Right lung (tissue), 5 donors: ENCODE results near the gene GNPNAT1. TPM values are rescaled to one million over a fixed set of nuclear protein-coding genes. Genes with fewer than 3 reads are reported as not detected.
"Not testable (repeated sequence)": the region's sequence is repeated elsewhere in the genome, so short reads cannot be mapped to it uniquely, and the experiment has no call there.

Experiments used
- DNase-seq, 2 donors: peaks; one replicate each; pipeline ENCODE4 v3.0.0-alpha.2; 2013
- polyA plus RNA-seq, 5 donors: library from polyadenylated mRNA; unstranded; fragments of 120-200 nt; gene quantifications; one replicate each; pipeline versions ENCODE4 v1.2.1 to v1.2.3, GENCODE V29; 2013; ENCODE audit warnings: inconsistent platforms in 1 of 5, low replicate concordance in 1 of 5; ENCODE audit not compliant: insufficient read length in 5 of 5, insufficient read depth in 1 of 5

The GNPNAT1 gene
- polyA plus RNA-seq, 5 donors, result 19.2 to 26.8 (median 22.5) TPM

DNA sequence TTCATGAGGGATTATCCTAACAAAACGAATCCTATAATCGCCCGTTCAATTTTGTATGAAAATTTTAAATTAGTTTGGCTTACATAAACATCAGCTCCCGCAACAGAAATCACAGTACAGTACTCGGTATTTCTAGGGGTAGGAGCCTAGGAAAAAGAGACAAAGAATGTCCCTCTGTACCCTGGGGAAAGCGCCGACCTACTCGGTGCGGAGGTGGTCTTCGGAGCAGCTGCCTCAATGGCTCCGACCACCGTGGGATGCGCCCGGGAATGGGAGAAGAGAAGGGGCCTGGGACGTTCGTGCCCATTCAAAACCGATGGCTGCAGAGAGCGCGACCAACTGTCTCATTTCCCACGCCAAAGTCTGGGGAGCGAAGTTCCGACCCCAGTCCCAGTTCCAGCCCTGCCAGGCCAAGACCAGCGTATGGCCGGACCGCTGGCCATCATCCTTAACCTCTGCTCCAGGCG is 618 bp downstream of the GNPNAT1 start:
- no peak for DNase-seq

DNA sequence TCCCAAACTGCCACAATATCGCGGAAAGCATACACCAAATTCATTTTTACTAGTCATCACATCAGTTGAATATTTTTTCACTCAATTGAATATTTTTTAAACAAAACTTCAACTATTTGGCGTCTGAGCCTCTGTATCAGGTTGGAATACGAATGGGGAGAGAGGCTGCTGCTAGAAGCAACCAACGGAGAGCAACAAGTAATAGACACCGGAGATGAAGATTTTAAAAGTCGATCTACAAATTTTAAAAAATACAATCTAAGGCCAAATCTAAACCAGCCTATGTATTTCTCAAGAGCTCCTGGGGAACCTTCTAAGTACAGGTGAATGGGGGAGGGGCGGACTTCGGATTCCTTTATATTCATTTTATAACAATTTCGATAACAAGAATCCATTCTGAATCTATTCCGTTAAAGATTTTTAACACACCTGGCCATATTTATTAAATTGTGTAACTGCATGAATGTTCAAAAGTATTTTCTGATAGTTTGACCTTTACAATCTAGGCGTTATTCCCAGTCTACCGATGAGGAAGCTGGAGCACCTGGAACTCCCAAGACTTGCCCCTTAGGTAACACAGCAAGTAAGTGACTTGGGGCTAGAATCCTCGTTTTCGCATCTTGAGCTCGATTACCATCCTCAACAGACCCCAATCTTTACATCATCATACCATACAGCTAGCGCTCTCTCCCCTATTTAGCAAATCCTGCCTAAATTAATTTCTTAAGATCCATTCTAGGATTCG is 1.2 kb downstream of the GNPNAT1 start:
- no peak for DNase-seq

DNA sequence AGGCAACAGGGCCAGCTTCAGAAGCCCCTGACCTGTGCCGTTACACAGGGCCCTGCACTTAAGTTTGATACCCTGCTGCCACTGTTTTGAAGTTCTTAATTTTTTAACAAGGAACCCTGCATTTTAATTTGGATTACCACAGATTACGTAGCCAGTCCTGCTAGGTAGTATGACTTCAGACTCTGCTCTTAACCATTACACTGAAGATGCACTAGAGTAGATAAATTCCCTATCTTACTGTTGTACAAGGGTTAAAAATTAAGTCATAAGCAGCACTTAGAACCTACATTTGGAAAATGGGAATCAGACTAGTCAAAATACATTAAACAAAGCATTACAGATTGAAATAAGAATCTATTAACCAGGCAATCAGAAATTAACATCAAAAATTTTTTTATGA is 2.3 kb downstream of the GNPNAT1 start:
- no peak for DNase-seq

DNA sequence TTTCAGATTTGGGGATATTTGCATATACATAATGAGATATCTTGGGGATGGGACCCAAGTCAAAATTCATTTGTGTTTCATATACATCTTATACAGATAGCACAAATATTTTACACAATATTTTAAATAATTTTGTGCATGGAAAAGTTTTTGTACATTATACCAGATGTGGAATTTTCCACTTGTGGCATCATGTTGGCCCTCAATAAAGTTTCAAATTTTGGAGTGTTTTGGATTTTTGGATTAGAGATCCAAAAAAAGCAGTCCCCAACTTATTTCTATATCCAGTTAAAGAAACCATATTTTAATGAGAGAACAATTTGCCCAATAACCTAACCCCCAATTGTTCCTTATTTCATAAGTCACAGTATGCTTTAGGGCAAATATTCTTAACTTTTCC is 4.5 kb downstream of the GNPNAT1 start:
- DNase-seq, result no peak

DNA sequence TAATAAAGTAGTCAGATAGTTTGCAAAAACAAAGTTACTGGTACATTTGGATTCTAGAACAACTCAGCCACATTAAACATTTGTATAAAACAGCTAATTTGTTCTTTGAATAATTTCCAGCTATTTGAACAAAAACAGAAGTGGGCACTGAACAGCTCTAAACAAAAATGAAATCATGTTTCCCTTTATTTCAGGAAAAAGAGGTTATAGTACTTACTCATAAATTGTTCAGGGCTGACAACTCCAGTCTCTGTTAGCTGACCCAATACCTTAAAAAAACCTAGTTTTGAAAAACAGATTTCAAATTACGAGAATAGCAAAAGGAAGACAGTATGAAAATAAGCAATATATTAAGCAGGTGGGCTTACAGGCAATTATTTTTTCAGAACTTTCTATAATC is 8.2 kb downstream of the GNPNAT1 start:
- DNase-seq, result no peak

DNA sequence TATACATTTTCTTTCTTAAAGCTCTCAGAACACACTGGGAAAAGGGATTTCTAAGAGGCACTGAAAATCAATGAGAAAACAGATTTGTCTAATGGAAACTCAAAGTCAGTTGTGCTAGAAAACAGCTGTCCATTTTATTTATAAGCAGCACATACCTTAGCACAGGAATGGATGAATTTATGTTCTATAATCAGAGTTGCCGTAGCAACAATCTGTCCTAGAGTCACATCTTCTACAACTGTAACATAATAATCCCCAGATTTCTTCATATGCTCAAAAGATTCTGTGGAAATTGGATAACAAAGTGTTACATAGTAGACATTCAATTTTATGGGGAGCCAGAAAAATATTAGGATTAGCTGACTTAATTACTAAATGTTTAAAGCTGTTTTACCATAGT is 9.8 kb downstream of the GNPNAT1 start:
- DNase-seq, result no peak

DNA sequence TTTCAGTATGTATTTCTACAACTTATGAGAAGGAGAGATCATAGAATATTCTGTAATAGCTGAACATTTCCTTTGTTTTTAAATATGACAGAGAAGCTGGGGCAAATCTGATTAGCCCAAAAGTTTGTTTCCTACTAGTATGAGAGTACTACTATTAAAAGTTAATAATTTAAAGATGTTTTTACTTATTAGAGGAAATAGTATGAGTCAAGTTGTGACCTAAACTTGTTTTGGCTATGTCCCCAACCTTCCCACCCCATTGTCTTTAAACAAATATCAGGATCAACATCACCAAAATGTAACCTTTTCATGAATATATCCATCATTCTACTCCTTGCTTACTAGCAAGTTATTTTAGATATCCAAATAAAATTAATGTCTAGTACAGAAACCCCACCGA is 10.5 kb downstream of the GNPNAT1 start:
- no peak for DNase-seq

DNA sequence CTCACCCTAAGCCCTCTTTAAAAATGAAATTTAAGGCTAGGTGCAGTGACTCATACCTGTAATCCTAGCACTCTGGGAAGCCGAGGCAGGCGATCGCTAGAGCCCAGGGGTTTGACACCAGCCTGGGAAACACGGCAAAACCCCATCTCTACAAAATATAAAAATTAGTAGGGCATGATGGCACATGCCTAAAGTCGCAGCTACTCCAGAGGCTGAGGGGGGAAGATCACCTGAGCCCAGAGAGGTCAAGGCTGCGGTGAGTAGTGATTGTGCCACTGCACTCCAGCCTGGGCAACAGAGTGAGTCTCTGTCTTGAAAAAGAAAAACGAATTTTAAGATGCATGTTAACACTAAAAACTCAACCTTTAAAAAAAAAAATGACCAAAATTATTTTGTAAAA is 12.7 kb downstream of the GNPNAT1 start:
- no peak for DNase-seq

DNA sequence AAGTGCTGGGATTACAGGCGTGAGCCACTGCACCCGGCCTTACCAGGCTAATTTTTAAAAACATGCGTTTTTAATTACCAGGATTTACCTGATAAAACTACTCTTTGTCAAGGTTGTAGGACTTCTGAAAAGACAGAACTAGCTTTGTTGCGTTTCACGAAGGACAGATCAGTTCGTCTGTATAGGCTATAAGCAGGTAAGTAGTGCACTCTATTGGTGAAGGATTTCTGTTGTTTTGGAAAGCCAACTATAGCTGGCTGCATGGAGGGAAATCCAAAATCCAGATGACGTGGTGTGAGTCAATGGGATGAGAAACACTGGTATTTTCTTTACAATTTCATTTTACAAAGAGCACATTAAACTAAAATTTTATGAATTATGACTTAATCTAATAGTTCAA is 14.6 kb downstream of the GNPNAT1 start:
- no peak for DNase-seq

DNA sequence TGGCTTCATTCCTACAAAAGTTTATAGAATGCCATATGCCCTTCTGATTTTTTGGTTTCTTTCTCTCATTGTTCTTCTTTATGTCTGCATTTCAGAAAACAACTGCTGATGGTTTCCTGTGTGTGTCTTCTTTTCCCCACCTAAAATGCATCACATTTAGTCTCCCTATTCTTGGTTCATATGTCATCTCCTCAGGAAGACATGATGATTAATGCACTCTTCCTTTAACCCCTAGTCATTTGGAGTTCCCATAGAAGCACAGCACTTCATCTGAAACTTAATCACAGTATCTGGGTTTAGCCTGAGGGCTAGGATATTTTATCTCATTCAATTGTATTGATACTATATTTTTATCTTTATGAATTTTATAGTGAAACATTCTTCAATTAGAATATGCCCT is 21.5 kb downstream of the GNPNAT1 start:
- no peak for DNase-seq

DNA sequence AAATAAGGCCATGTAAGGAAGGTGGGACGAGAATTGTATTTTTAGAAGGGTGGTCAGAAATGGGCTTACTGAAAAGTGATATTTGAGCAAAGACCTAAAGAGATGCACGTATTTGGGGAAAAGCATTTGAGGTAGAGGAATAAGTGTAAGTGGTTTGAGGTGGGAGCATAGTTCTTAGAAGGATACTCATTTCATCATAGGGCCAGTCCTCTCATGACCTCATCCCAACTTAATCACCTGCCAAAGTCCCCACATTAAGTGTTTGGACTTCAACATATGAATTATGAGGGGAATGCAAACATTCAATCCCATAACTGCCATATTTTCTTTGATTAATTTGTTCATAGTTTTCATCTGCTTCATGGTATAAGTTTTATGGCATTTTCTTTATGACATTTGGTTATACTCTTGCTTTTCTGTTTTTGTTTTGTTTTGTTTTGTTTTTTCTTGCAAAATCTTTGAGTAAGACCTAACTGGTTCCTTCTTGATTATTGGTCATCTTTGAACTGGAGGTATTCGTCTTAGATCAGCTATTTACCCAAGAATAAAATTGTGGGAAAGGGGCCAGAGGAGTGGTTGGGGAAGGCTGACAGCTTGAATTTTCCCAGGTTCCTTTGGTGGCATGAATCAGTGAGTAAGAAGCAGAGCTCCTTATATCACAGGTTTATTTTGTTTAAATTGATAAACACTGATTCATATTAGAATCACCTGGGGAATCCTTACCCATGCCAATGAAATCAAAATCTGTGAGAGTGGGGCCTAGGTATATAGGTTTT is 24.2 kb downstream of the GNPNAT1 start:
- no peak for DNase-seq

DNA sequence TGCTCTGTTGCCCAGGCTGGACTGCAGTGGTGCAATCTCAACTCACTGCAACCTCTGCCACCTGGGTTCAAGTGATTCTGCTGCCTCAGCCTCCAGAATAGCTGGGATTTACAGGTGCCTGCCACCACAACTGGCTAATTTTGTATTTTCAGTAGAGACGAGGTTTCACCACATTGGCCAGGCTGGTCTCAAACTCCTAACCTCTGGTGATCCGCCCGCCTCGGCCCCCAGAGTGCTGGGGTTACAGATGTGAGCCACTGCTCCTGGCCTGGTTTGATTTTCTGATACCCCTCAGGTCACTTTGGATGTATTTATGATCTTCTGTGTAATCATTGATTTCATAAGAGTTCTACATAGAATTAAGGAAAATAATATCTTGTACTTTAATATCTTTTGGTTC is 28.5 kb downstream of the GNPNAT1 start:
- not testable (repeated sequence) for DNase-seq

DNA sequence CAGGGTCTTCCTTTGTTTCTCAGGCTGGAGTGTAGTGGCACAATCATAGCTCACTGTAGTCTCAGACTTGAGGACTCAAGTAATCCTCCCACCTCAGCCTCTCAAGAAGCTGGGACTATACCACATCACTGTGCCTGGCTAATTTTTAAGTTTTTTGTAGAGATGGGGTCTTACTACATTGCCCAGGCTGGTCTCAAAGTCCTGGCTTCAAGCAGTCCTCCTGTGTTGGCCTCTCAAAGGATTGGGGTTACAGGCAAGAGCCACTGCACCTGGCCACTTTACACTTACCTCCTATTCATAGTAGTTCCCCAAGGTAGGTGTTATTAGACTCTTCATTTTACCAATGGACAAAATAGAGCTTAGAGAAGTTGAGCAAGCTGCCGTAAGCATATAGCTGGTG is 32.3 kb downstream of the GNPNAT1 start:
- no peak for DNase-seq

DNA sequence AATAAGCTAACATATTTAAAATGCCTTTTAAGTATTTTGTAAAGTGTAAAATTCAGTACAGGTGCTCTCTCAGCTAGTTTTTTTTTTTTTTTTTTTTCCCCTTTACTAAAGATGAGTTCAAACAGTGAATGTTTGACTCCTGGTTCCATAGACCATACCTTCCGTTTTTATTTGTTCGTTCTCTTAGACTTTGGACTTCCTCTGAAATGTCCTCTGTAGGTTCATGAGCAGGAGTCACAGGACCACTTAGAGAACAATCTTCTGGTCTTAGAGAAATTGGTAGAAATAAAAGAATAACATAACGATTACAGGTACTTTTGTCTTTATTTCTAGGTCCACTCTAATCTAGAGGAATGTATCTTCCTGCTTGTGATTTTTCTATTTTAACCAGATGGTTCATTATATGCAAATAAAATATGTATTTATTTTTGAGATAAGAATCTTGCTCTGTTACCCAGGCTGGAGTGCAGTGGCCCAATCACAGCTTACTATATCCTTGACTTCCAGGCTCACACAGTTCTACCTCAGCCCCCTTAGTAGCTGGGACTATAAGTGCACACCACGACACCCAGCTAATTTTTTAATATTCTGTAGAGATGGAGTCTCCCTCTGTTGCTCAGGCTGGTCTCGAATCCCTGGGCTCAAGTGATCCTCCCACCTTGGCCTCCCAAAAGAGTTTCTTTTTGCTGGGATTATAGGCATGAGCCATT is 35.6 kb downstream of the GNPNAT1 start:
- no peak for DNase-seq

DNA sequence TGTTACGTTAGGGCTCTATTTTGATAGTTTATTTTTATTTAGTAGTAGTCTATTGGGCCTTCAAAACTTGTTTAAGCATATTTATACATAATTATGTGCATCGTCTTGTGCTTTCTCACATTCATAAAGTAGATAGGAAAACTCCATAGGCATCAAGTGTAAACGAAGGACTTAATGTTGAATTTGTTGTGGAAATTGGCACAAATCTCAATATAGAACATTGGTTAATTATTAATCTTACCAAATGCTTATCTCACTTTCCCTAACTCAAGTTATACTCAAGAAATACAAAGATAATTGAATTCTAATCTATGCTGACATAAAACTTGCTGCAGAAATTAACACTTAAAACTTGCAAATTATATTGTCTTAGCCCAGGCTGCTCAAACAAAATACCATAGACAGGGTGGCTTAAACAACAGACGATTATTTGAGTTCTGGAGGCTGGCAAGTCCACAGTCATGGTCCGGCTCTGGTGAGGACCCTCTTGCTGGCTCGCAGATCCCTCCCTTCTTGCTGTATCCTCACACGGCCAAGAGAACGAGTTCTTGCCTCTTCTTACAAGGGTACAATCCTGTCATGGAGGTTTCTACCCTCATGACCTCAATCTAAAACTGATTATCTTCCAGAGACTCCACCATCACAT is 42.6 kb downstream of the GNPNAT1 start:
- no peak for DNase-seq

DNA sequence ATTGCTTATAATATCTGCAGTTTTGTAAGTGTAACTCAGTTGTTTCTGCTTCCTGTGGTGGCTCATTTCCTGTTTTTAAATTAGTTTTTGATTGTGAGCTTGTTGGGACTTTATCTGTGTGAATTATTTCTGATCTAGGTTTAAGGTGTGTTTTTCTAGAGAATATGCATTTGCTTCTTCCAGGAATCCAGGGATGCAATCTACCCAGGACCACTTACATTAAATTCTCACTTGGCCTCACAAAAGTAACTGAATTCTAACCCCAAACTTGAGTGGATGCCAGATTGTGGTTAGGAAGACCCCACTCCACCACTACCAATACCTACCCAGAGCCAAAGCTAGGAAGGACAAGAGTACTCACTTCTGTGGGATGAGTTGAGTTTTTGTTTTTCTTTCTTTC is 49.5 kb downstream of the GNPNAT1 start:
- no peak for DNase-seq

DNA sequence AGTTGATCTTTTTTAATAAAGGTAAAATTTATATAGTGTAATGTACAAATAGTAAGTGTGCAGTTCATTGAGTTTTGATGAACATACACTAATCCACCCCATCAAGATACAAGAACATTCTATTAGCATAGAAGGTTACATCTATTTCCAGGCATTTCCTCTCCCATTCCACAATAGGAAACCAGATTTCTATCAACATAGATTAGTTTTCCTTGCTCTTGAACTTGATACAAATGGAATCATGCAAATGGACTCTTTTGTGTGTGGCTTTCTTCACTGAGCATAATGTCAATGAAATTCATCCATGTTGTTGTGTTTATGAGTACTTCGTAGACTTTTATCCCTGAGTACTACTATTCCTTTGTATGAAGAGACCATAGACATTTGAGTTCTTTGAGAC is 50.7 kb downstream of the GNPNAT1 start:
- no peak for DNase-seq

DNA sequence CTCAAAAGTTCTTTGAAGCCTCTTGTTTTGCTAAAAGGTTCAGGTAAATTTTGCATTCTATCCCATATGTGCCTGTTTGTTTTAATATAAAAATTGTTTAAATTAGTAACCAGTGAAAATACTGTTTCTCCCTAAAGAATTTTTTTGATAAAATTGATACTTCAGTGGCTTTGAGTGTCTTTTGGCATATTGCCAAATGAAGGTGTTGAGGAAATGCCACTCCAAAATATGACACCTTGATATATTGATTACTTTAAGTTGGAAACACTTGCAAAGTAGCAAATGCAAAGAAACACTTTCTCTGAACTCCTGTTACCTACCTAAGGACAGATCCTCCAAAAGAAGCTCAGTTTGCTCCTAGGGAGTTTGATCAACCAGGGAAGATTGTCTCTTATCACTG is 53.0 kb downstream of the GNPNAT1 start:
- DNase-seq, result no peak

DNA sequence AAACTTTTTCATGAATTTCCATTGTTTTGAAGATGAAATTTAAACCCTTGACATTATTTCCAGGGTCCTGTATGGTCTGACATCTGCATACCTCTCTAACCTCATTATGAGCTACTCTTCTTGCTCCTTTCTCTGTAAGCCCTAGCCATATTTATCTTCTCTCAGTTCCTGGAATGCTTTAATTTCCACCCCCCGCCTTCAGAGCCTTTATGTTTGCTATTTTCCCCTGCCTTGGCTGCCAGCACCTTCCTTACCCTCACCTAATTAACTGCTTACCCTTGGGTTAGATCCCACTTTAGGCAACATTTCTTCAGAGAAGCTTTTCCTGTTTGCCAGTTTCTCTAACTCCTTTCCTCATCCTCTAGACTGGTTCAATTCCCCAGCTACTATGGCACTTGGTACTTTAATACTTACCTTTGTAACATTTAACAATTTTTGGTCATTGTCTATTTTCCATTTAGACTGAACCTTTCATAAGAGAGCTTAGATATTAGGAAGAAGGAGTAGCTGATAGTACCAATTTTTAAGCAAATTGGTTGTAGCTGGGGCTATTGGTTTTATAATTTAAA is 55.4 kb downstream of the GNPNAT1 start:
- DNase-seq, result no peak

DNA sequence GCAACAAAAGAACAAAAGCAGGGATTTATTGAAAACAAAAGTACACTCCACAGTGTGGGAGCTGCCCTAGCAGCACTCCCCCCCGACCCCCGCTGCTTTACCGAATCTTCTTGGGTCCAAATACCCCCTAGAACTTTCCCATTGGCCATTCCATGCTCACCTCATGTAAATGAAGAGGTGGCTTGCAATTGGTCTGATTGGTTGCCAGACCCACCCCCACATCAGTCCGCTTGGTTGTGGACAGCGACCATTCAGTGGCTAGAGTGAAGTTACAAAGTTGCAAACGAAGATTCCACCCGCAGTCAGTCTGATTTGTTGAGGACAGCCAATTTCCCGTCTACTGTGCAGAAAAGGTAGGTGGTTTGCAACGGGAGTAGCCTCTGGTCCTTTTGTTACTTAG is 57.6 kb downstream of the GNPNAT1 start:
- no peak for DNase-seq

DNA sequence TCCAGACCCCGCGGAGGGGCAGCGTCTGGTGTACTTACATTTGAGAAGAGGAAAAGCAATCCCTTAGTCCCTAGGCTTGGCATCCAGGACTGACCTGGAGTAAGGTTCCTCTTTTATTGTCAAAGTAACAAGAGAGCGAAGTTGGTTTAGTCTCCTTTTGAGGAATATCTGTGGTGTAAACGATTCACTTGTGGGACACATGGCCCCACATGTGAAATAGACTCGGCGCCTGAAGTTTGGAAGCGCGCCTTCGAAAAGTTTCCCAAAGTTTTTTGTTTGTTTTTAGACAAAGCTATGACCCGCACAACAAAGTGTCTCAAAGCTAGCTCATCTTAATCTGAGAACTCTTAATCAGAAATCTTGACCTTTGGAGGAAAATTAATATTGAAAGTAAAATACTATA is 60.7 kb downstream of the GNPNAT1 start:
- DNase-seq, result no peak
